Endothelial cell of umbilical vein (primary cell): ENCODE data around the gene SUGCT.

Source experiments
- CTCF ChIP-seq, 2 donors: IDR thresholded peaks; 1 replicate in 1 of 2; 2 replicates in 1 of 2; pipeline ENCODE4 v1.5.1; 2011; ENCODE audit warnings: low read length in 2 of 2, mild to moderate bottlenecking in 2 of 2, moderate library complexity in 2 of 2, control low read depth in 1 of 2, inconsistent platforms in 1 of 2, low read depth in 1 of 2; ENCODE audit not compliant: insufficient read depth in 1 of 2; ENCODE audit errors: extremely low read depth in 1 of 2
- POLR2A ChIP-seq: IDR thresholded peaks from 2 replicates; pipeline ENCODE4 v1.6.1; 2012; ENCODE audit warnings: low read depth, mild to moderate bottlenecking, control low read depth, low read length

DNA sequence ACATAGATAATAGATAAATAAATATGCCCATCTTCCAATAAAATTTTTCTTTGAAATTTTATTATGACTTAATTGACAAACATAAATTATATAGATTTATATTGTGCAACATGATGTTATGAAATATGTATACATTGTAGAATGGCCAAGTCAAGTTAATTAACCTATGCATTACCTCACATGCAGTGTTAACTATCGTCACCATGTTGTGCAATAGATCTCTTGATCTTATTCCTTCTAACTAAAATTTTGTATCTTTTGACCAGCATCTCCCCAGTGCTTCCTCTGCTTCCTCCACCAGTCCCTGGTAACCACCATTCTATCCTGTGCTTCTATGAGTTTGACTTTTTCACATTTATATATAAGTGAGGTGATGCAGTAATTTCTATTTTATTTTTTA lies 259.6 kb downstream of the SUGCT start:
- no peak for TF ChIP-seq POLR2A
- TF ChIP-seq CTCF (IDR thresholded peaks at IDR 0.05; ENCODE audit: extremely low read depth in 1 of 2, insufficient read depth in 1 of 2, low read depth in 1 of 2, low read length in 2 of 2), result no peak
